H1 (cell line): Measurements from ENCODE around the gene SLC26A8.

Experiments
- CTCF ChIP-seq, 3 experiments: IDR thresholded peaks; 1 replicate in 2 of 3; 2 replicates in 1 of 3; pipeline versions ENCODE4 v1.5.1 to v1.6.1; 2011; ENCODE audit warnings: low read length in 3 of 3, mild to moderate bottlenecking in 3 of 3, inconsistent platforms in 2 of 3, low read depth in 1 of 3, moderate library complexity in 1 of 3; ENCODE audit not compliant: insufficient read depth in 1 of 3; ENCODE audit errors: control extremely low read depth in 1 of 3
- EP300 ChIP-seq, 2 experiments: IDR thresholded peaks; 1 replicate in 1 of 2; 2 replicates in 1 of 2; pipeline ENCODE4 v1.6.1; 2011 to 2012; ENCODE audit warnings: low read depth in 2 of 2, low read length in 2 of 2, mild to moderate bottlenecking in 2 of 2, borderline replicate concordance in 1 of 2, inconsistent platforms in 1 of 2, moderate library complexity in 1 of 2
- EZH2 ChIP-seq: fragments of 200-600 bp; sonication (generic); IDR thresholded peaks from 2 replicates; pipeline ENCODE4 v1.7.1; 2012; ENCODE audit warnings: low read depth, mild to moderate bottlenecking, moderate library complexity, low read length, inconsistent platforms; ENCODE audit not compliant: severe bottlenecking
- JUN ChIP-seq: IDR thresholded peaks from 2 replicates; pipeline ENCODE4 v1.6.1; 2011; ENCODE audit warnings: low read depth, mild to moderate bottlenecking, improper control_type of control experiment, low read length
- NRF1 ChIP-seq: IDR thresholded peaks from 2 replicates; pipeline ENCODE4 v1.6.1; 2011; ENCODE audit warnings: mild to moderate bottlenecking, low read depth, low read length, improper control_type of control experiment
- POLR2AphosphoS5 ChIP-seq: IDR thresholded peaks from 2 replicates; pipeline ENCODE4 v1.6.1; 2011; ENCODE audit warnings: low read depth, low read length
- RAD21 ChIP-seq, 2 experiments: IDR thresholded peaks in 1 of 2; conservative IDR thresholded peaks in 1 of 2; 2 replicates each; pipeline ENCODE4 v1.6.1; 2011; ENCODE audit warnings: low read depth in 2 of 2, low read length in 2 of 2, improper control_type of control experiment in 1 of 2, inconsistent platforms in 1 of 2, mild to moderate bottlenecking in 1 of 2, moderate library complexity in 1 of 2
- RXRA ChIP-seq: IDR thresholded peaks from 2 replicates; pipeline ENCODE4 v1.6.1; 2011; ENCODE audit warnings: low read depth, mild to moderate bottlenecking, low read length, moderate library complexity; ENCODE audit not compliant: insufficient read depth
- TAF1 ChIP-seq: IDR thresholded peaks from 2 replicates; pipeline ENCODE4 v1.6.1; 2011; ENCODE audit warnings: mild to moderate bottlenecking, low read depth, low read length

- no peak for TF ChIP-seq EZH2
- TF ChIP-seq EP300 (IDR thresholded peaks at IDR 0.05; ENCODE audit: borderline replicate concordance in 1 of 2, low read depth in 2 of 2, low read length in 2 of 2): no peak
- no peak for TF ChIP-seq CTCF (IDR thresholded peaks at IDR 0.05; ENCODE audit: control extremely low read depth in 1 of 3, insufficient read depth in 1 of 3, low read depth in 1 of 3, low read length in 3 of 3)
- no peak for TF ChIP-seq JUN
- no peak for TF ChIP-seq NRF1
- no peak for TF ChIP-seq RXRA
- no peak for TF ChIP-seq RAD21 (IDR thresholded peaks at IDR 0.05 in 1 of 2, conservative IDR thresholded peaks at IDR 0.05 in 1 of 2; ENCODE audit: low read depth in 2 of 2, low read length in 2 of 2)
- TF ChIP-seq TAF1: no peak
- TF ChIP-seq POLR2AphosphoS5: no peak
Observed at GRCh38 chr6:35905841-35906498, 118.5 kb downstream of the SLC26A8 start.
